Right kidney (tissue), 1 donor: ENCODE data around the gene DSCAML1.

Source experiments
- DNase-seq: peaks from one replicate; pipeline ENCODE4 v3.0.0-alpha.2; 2016

The DSCAML1 gene

GRCh38 chr11:117688255-117688797 is 108.7 kb downstream of the DSCAML1 start:
- DNase-seq = no peak

GRCh38 chr11:117687776-117688175 is 109.2 kb downstream of the DSCAML1 start:
- no peak for DNase-seq

DNA sequence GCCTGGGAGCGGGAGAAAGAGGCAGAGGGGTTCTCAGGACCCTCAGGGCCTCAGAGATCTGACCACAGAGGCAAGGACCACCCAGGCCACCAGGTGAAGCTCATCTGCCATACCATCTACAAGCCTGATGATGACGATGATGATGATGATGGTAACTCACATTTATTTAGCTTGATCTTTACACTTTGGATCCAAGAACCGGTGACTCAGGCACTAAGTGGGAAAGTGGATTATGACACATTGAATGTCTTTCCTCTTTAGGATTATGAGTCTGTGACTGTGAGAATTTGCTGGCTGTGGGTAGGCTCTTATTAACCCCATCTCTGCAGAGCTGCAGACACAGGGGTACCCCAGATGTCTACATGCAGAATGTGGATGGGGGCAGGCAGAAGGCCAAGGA is 110.3 kb downstream of the DSCAML1 start:
- DNase-seq = no peak

DNA sequence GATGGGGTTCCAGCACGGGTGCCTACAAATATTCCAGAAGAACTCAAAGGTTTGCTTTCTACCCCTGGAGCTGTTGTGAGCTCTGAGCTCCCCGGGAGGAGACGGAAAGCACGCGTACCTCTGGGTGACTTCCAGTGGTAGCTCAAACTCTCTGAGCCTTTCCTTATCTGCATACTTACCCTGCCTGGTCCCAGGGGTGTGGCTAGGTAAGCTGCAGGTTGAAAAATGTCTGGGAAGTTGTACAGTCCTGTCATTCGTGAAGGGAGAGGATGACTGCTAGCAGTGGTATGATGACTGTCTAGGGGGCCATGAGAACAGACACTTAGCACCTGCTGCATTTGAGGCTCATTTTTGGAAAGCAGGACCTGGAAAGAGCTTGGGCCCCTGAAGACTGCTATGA is 111.5 kb downstream of the DSCAML1 start:
- no peak for DNase-seq

DNA sequence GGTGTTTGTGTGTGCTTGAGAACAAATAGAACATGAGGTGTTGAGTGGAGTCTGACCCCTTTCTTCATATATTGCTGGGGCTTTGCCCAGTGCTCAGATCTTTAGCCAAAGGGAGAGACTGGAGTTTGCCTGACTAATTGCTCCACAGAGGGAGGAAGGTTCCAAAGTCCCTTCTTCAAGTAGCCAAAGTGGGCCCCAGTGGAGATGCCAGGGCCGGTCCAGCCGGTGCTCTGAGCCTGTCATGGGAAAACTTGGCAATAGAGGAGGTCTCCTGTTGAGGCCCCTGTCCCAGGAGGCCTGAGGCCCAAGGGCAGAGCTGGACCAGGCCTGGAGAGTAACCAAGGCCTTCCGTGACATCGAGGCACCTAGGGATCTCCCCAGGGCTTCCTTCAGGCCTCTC is 112.3 kb downstream of the DSCAML1 start:
- DNase-seq = no peak

DNA sequence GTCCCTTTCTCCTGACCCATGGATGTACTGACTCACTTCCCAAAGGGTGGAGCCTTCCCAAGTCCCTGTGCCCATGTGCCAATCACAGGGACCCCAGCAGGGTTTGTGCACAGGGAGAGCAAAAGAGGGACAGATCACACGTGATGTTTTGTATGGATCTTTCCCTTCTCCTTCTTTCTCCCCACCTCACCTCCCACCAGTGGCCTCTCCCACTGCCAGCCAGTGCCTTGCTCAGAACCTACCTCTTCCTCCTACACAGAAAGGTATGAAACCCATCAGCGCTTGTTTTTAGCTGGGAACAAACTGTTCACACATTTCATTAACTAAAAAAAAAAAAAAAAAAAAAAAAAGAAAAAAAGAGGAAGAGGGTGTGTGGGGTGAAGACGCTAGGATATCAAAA is 112.9 kb downstream of the DSCAML1 start:
- no peak for DNase-seq

DNA sequence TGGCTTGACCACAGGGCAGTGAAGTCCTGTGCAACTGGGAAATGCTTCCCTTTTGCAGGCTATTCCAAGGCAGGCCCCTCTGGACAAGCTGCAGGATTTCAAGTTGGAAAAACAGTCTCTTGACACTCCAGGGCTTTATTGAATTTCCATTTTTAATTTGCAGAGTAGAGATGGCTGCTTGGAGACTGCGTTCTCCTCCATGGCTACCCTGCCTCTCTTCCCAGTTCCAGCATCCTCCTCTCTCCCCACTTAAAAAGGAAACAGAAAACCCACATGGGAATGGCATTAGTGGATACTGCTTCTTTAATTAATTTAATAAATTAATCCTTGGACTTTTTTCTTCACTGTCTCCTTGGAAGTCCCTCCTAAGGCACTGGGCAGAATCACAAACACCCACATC is 115.6 kb downstream of the DSCAML1 start:
- no peak for DNase-seq

DNA sequence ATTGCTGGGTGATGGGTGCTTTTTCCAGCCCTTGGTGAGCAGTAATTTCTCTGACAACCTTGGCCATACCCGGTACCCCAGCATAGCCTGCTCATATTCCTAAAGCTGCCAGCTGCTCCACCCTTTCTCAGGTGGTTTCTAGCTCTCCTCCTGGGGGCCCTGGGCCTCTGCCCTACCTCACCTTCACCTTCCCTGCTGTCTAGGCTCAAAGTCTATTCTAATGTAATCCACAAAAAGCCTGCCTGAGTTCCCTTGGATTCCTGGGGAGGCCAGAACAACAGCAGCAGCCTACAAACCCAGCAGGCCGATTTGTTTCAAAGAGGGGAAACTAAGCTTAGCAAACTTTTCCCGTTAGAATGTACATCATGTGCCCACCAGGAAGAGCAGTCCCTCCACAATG is 117.6 kb downstream of the DSCAML1 start:
- no peak for DNase-seq

- no peak for DNase-seq
Observed at GRCh38 chr11:117678658-117679406, 118.2 kb downstream of the DSCAML1 start.

DNA sequence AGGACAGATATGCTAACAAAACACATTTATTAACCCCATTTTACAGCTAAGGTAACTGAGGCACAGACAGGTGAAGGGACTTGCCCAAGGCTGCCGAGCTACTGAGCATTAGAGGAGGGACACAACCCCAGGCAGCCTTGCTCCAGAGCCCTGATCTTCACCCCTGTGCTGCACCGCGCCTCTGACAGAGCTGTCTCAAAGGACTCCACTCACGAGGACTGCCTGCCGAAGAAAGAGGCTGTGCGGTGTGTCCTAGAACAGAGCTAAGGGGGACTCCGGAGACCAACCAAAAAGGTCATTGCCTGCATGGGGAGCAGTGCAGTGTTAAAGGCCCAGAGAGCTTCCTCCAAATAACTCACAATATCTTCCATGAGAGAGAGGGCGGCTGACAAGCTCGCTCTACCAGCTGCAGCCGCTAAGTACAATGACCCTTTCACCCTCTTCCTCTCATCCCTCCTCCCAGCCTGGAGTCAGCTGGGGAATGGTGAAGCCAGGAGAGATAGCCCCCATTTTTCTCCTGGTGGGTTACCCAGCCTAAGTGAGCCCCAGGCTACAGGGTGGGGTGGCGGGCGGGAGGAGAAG is 119.2 kb downstream of the DSCAML1 start:
- DNase-seq = no peak

- no peak for DNase-seq
Observed at GRCh38 chr11:117676501-117676900, 120.5 kb downstream of the DSCAML1 start.

GRCh38 chr11:117673602-117674001 is 123.4 kb downstream of the DSCAML1 start:
- no peak for DNase-seq

GRCh38 chr11:117671370-117671769 is 125.6 kb downstream of the DSCAML1 start:
- DNase-seq = no peak

DNA sequence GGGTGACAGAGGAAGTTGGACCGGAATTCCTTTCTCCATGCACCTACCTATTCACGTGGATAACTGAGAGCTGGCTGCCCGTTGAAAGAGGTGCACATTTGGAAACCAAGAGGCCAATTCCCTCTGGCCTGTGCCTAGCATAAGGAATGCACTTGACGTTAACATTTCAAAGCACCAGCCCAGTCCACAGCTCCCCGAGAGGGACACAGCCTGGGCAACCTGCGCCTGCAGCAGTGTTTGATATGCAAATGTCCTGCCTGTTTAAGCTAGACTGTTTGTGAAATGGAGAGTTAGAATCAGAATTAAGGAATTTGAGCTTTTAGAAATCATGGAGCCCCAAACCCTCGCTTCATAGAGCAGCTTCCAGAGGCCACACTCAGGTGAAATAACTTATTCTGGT is 126.1 kb downstream of the DSCAML1 start:
- no peak for DNase-seq

GRCh38 chr11:117670443-117670842 is 126.6 kb downstream of the DSCAML1 start:
- DNase-seq = no peak

DNA sequence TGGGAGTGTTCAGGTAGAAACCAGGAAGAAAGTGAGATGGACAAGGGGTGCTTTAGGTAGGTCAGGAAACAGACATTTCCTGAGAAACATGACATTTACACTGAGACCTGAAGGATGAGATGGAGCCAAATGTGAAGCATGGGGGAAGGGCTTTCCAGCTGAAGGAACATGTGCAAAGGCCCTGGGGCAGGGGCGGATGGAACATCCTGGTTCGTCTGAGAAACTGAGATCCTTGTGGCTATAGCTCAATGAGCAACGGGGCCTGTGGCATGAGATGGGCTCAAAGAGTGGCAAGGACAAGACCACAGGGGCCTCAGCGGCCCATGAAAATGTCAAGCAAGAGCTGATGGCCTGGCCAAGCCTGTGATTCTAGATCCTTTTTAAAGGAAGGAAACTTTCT is 127.4 kb downstream of the DSCAML1 start:
- no peak for DNase-seq

DNA sequence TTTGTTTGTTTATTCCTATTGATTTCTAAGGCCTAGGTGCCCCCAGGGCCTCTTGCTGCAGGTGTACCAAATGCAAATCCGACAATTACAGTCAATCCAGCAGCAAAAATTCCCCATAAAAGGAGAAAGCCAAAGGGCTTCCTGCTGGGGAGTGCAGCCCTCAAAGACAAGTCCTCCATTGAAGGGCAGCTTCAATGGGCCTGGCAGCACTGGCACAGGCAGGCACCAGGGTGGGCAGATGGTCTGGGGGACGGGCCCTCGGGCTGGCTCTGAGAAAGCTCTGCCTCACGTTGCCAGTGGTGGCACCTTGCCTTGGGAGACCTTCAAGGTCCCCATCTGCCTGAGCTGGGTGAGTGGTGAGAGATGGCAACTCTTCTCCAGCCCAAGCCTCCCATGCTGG is 128.0 kb downstream of the DSCAML1 start:
- DNase-seq = no peak

GRCh38 chr11:117668321-117668751 is 128.7 kb downstream of the DSCAML1 start:
- DNase-seq = no peak

DNA sequence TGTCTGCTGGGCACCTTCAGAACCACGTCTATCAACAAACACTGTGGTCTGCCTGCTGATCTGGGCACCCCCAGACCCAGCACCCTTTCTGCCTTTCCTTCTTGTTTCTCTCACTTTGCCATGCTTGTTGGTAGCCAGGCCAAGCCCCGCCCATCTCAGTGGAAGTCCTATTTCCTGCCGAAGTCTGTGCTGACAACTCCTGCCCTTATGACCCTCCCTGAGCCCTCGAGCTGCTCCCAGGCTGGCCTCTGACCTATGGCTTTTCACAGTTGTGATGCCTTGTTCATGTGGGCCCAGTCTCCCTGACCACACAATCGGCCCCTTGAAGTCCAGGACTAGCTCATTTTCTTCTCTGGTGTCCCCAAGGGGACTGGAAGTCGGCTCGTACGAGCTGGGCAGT is 132.1 kb downstream of the DSCAML1 start:
- DNase-seq = no peak

DNA sequence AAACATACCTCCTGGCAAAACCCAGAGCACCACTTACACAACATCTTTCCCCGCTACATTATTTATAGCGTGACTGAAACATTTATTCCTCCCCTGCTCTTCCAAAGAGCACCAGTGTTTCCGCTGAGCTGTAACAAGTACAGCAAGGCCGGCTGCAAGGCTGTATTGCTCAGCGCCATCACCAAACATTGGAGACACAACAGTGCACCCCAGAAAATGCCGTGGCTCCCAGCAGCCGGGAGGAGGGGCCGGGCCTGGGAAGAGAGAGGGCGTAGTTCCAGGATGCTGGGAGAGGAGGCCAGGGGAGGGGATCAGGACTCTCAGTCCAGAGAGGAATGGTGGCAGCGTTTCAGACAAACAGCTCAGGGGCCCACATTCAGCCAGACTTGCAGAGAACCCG is 133.2 kb downstream of the DSCAML1 start:
- peak; percentile 49 for DNase-seq

DNA sequence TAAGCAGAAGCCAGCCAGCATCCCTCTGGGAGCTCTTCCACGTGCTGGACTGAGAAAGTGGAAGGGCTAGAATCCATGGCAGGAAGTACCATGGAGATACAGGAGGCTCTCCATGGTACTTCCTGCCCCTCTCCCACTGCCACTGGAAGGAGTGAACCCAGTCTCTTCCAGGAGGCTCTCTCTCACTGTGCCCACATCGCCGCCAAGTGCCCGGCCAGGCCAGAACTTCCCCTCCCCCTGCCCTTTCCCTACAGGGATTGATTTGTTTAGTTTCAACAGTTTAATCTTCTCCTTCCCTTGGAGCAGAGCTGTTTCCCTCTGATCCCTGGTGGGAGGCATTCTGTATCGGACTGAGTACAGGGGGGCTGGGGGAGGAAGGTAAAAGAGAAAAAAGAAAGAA is 133.6 kb downstream of the DSCAML1 start:
- peak; percentile 46 for DNase-seq

DNA sequence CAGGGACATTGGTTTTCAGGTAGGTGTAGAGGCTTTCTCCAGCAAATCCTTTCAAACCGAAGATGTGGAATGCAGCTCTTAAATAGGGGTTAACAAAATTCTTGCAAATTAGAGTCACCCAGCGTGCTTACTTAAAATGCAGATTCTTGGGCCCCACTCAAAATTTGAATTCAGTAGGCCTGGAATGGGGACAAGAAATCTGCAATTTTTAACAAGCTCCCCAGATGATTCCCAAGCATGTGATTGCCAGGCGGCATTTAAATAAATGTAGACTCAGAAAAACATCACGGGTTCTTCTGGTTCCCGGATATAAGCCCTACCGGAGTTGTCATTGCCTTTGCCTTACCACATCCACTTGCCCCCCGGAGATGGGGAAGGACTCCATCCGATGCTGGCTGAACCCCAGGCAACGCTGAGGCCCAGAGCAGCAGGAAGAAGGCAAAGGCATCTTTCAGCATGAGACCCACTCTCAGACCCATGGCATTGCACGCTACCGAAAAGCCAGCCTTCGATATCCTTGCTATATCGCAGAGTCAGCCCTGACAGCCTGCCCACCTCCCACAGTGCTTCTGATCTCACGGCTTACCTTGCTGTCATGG is 134.2 kb downstream of the DSCAML1 start:
- no peak for DNase-seq

GRCh38 chr11:117662255-117662654 is 134.8 kb downstream of the DSCAML1 start:
- no peak for DNase-seq

DNA sequence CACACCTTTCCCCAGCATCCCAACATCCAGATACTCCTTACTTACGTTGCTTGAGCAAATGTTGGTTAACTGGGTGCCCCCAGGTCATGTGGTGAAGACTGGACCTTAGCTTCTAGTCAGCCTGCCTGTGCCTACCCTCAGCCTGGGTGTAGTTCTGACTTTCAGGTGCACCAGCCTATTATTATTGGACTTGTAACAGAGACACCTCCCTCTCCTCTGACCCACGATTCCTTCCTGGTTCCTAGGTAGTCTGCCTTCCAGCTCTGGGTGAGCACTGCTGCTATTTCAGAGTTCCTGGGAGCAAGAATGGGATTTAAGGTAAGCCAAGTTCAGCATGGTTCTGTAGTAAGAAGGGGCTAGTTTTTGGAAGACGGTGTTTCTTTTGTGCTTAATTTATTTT is 138.2 kb downstream of the DSCAML1 start:
- DNase-seq = no peak
